H1 (cell line): ENCODE measurements around the gene CC2D1A. TPM values are rescaled to one million over a fixed set of nuclear protein-coding genes. Genes with fewer than 3 reads are reported as not detected.
A peak's percentile ranks its signal among the peaks of the same experiment; 100 is the strongest.

Experiments used
- ATF3 ChIP-seq: IDR thresholded peaks from 2 replicates; pipeline ENCODE4 v1.6.1; 2011; ENCODE audit warnings: low read depth, mild to moderate bottlenecking, low read length; ENCODE audit not compliant: insufficient read depth
- CHD7 ChIP-seq: fragments of 300-600 bp; sonication (generic); IDR thresholded peaks from 2 replicates; pipeline ENCODE4 v1.7.1; 2012; ENCODE audit warnings: low read length, moderate library complexity, mild to moderate bottlenecking, inconsistent platforms; ENCODE audit not compliant: insufficient replicate concordance
- CREB1 ChIP-seq: IDR thresholded peaks from 2 replicates; pipeline ENCODE4 v1.6.1; 2012; ENCODE audit warnings: inconsistent platforms
- EGR1 ChIP-seq: IDR thresholded peaks from 2 replicates; pipeline ENCODE4 v1.6.1; 2011; ENCODE audit warnings: low read depth, low read length, borderline replicate concordance
- PHF8 ChIP-seq: fragments of 200-600 bp; sonication (generic); conservative IDR thresholded peaks from 2 replicates; pipeline ENCODE4 v1.7.1; 2012; ENCODE audit warnings: low read depth, mild to moderate bottlenecking, inconsistent platforms, low read length, moderate library complexity
- RBBP5 ChIP-seq: IDR thresholded peaks from 2 replicates; pipeline ENCODE4 v1.7.1; 2012; ENCODE audit warnings: low read depth, mild to moderate bottlenecking, inconsistent platforms, low read length, moderate library complexity, borderline replicate concordance
- RFX5 ChIP-seq: IDR thresholded peaks from 2 replicates; pipeline ENCODE4 v1.6.1; 2011; ENCODE audit warnings: low read depth, low read length, improper control_type of control experiment, borderline replicate concordance
- SP1 ChIP-seq: IDR thresholded peaks from 2 replicates; pipeline ENCODE4 v1.6.1; 2011; ENCODE audit warnings: low read depth, low read length
- SP4 ChIP-seq: IDR thresholded peaks from 2 replicates; pipeline ENCODE4 v1.6.1; 2012; ENCODE audit warnings: low read length, inconsistent platforms
- polyA plus RNA-seq, 7 experiments: library from polyadenylated mRNA; depleted of rRNA in 3 of 7; stranded (reverse) in 5 of 7; unstranded in 2 of 7; fragments of >200 nt in 5 of 7; fragments of 200-250 nt in 2 of 7; gene quantifications; 1 replicate in 5 of 7; 2 replicates in 1 of 7; 4 replicates in 1 of 7; pipeline versions ENCODE4 v1.2.1 to v1.2.3, GENCODE V29; 2011 to 2013; ENCODE audit warnings: missing spikeins in 2 of 7, mixed read lengths in 2 of 7
- total RNA-seq: library from RNA; stranded (reverse); fragmentation: NEBNext Ultra II Directional; extraction: Animal tissue kit (Norgen Biotek cat#: 25700); gene quantifications from 2 replicates; pipeline ENCODE4 v1.2.1, GENCODE V29; 2021

Gene CC2D1A
- total and polyA plus RNA-seq, 2 of the 8 experiments (the other 6 are each of a cell fraction or from before 2014, with no cell fraction given), result 12.5 to 33.0 TPM

- no peak for TF ChIP-seq CHD7
- no peak for TF ChIP-seq ATF3
- peak; percentile 64; the same call in 1 of the 2 replicates for TF ChIP-seq SP1
- TF ChIP-seq EGR1, result no peak
- peak; percentile 67; the same call in 1 of the 2 replicates for TF ChIP-seq RBBP5
- peak; percentile 53 for TF ChIP-seq PHF8
- no peak for TF ChIP-seq CREB1
- no peak for TF ChIP-seq RFX5
- TF ChIP-seq SP4, result 0 out of 2 replicates have a peak, but pooled peaks have one; percentile 47
Measured at GRCh38 chr19:13978351-13979243, 72.6 kb downstream of the CC2D1A start (continued).
